Colonic mucosa (tissue), 4 donors: ENCODE measurements around the gene ITGAD. TPM values are rescaled to one million over a fixed set of nuclear protein-coding genes. Genes with fewer than 3 reads are reported as not detected.

Experiments used
- DNase-seq: peaks from one replicate; pipeline ENCODE4 v3.0.0-alpha.2; 2020
- H3K27ac ChIP-seq: fragments of 200-600 bp; one replicate; pipeline ENCODE4 v1.8.0; 2021
- H3K27me3 ChIP-seq: fragments of 200-600 bp; one replicate; pipeline ENCODE4 v1.8.0; 2021
- H3K36me3 ChIP-seq: fragments of 200-600 bp; one replicate; pipeline ENCODE4 v1.8.0; 2021
- H3K4me1 ChIP-seq: fragments of 200-600 bp; one replicate; pipeline ENCODE4 v1.8.0; 2021; ENCODE audit warnings: mild to moderate bottlenecking
- H3K4me3 ChIP-seq: fragments of 200-600 bp; one replicate; pipeline ENCODE4 v1.8.0; 2021
- H3K9ac ChIP-seq, 2 donors: one replicate each; pipeline ENCODE4 v1.7.0; 2013; ENCODE audit warnings: control low read depth in 2 of 2, low read depth in 2 of 2, low read length in 2 of 2
- H3K9me3 ChIP-seq: fragments of 200-600 bp; one replicate; pipeline ENCODE4 v1.8.0; 2021
- intact Hi-C: fragments of 100-400 bp; cut with DNase I; formaldehyde crosslinking; loops from one replicate; pipeline ENCODE4 v1.14.1; 2022
- total RNA-seq, 2 donors: library from RNA; stranded (reverse); fragmentation: NEBNext Ultra II Directional in 1 of 2; extraction: Animal tissue kit (Norgen Biotek cat#: 25700) in 1 of 2; gene quantifications; one replicate each; pipeline ENCODE4 v1.2.1, GENCODE V29; 2021
- TF ChIP-seq, protein P1 (sequence below): fragments of 200-600 bp; IDR thresholded peaks from one replicate; pipeline ENCODE4 v1.8.0; 2022; ENCODE audit warnings: antibody characterized with exemption, mild to moderate bottlenecking
- donor health status: healthy.
- donor health status: DM: no; HTN: no; CAD: no.
- donor health status: DM: no; HTN: no; CAD: no.

ITGAD gene
- total RNA-seq, 2 donors from 2014 or later: 0.05 TPM; not detected in 1

DNA sequence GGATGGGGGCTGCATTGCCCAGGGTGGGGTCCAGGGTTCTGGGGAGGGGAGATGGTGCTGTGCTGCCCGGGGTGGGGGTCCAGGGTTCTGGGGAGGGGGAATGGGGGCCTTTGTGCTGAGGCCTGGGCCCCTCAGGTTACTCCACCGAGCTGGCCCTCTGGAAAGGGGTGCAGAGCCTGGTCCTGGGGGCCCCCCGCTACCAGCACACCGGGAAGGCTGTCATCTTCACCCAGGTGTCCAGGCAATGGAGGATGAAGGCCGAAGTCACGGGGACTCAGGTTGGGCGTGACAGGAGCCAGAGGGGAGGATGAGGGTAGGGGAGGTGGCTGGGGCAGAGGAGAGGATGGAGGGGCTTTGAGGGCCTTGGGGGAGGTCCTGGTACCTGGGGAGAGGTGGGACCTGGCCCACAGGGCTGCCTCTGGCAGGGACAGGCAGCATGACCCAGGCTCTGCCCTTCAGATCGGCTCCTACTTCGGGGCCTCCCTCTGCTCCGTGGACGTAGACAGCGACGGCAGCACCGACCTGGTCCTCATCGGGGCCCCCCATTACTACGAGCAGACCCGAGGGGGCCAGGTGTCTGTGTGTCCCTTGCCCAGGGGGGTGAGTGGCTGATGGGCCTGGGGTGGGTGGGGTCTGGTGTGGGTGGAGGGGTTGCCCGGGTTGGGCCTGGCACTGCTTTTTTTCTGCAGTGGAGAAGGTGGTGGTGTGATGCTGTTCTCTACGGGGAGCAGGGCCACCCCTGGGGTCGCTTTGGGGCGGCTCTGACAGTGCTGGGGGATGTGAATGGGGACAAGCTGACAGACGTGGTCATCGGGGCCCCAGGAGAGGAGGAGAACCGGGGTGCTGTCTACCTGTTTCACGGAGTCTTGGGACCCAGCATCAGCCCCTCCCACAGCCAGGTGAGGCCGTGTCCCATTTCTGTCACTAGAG lies 30.4 kb upstream of the ITGAD start:
- H3K36me3 ChIP-seq: no peaks in the 10 kb centered on the region
- no peak overlapping the region for H3K4me3 ChIP-seq
- DNase-seq: no peak
- no peak overlapping the region for H3K9ac ChIP-seq
- no peaks in the 10 kb centered on the region for H3K27me3 ChIP-seq
- H3K27ac ChIP-seq: no peak overlapping the region
- no peaks in the 10 kb centered on the region for H3K4me1 ChIP-seq
- intact Hi-C loops: no loop called here
- TF ChIP-seq, protein P1, sequence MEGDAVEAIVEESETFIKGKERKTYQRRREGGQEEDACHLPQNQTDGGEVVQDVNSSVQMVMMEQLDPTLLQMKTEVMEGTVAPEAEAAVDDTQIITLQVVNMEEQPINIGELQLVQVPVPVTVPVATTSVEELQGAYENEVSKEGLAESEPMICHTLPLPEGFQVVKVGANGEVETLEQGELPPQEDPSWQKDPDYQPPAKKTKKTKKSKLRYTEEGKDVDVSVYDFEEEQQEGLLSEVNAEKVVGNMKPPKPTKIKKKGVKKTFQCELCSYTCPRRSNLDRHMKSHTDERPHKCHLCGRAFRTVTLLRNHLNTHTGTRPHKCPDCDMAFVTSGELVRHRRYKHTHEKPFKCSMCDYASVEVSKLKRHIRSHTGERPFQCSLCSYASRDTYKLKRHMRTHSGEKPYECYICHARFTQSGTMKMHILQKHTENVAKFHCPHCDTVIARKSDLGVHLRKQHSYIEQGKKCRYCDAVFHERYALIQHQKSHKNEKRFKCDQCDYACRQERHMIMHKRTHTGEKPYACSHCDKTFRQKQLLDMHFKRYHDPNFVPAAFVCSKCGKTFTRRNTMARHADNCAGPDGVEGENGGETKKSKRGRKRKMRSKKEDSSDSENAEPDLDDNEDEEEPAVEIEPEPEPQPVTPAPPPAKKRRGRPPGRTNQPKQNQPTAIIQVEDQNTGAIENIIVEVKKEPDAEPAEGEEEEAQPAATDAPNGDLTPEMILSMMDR: no peak
- H3K9me3 ChIP-seq: no peaks in the 10 kb centered on the region

DNA sequence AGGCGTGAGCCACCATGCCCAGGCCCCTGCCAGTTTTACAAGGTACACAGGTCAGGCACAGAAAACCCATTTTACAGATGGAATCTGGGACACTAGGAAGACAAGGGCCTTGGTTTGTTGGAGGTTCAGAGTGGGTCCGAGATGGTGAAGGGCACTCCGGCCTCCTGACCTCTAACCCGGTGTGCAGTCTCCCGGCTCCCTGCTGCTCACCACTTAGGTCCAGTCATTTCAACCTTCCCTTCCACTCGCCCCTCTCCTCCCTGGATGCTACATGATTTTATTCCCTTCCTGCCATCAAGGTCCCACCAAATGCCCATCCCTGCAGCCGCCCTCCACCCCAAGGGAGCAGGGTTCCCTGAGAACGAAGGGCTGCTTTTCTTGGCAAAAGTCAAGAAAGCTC lies 29.4 kb upstream of the ITGAD start:
- Histone ChIP-seq H3K36me3 (no peaks in the 10 kb centered on the region), H3K9me3 (no peaks in the 10 kb centered on the region), H3K27ac (no peak overlapping the region), H3K27me3 (no peaks in the 10 kb centered on the region), H3K4me3 (no peak overlapping the region), H3K4me1 (no peaks in the 10 kb centered on the region), H3K9ac (no peak overlapping the region)
- intact Hi-C loops: no loop called here
- no peak for DNase-seq
- TF ChIP-seq, protein P1: no peak

GRCh38 chr16:31364421-31364820 lies 28.7 kb upstream of the ITGAD start:
- TF ChIP-seq, protein P1: no peak
- H3K36me3 ChIP-seq: no peaks in the 10 kb centered on the region
- H3K27ac ChIP-seq: no peak overlapping the region
- H3K4me1 ChIP-seq: no peaks in the 10 kb centered on the region
- H3K4me3 ChIP-seq: no peak overlapping the region
- no peaks in the 10 kb centered on the region for H3K27me3 ChIP-seq
- H3K9ac ChIP-seq: no peak overlapping the region
- DNase-seq: no peak
- intact Hi-C loops: no loop called here
- H3K9me3 ChIP-seq: no peaks in the 10 kb centered on the region

GRCh38 chr16:31365131-31365865 lies 27.8 kb upstream of the ITGAD start:
- TF ChIP-seq, protein P1: no peak
- H3K9ac ChIP-seq: no peak overlapping the region
- H3K4me1 ChIP-seq: no peaks in the 10 kb centered on the region
- H3K36me3 ChIP-seq: no peaks in the 10 kb centered on the region
- H3K27me3 ChIP-seq: no peaks in the 10 kb centered on the region
- no peak for DNase-seq
- no peak overlapping the region for H3K27ac ChIP-seq
- no peak overlapping the region for H3K4me3 ChIP-seq
- H3K9me3 ChIP-seq: no peaks in the 10 kb centered on the region
- intact Hi-C loops: no loop called here

GRCh38 chr16:31367853-31368252 lies 25.3 kb upstream of the ITGAD start:
- Histone ChIP-seq H3K27ac (no peak overlapping the region), H3K4me1 (no peaks in the 10 kb centered on the region), H3K27me3 (no peaks in the 10 kb centered on the region), H3K9ac (no peak overlapping the region), H3K4me3 (no peak overlapping the region), H3K36me3 (no peaks in the 10 kb centered on the region), H3K9me3 (no peaks in the 10 kb centered on the region)
- DNase-seq: no peak
- intact Hi-C loops: no loop called here
- TF ChIP-seq, protein P1: no peak
